Central memory CD8-positive, alpha-beta T cell (primary cell): ENCODE measurements around the gene FITM1.

ENCODE experiments used
- ATAC-seq: fragments of 150-1000 bp; cut with Tn5 transposase; replicated peaks from 2 replicates; pipeline ENCODE4 v1.10.0; 2022; ENCODE audit warnings: mild to moderate bottlenecking, moderate FRiP score, moderate number of reproducible peaks; ENCODE audit not compliant: poor library complexity, severe bottlenecking; ENCODE audit errors: extremely low read depth
- DNase-seq, 2 donors: peaks; one replicate each; pipeline ENCODE4 v3.0.0; 2021; ENCODE audit warnings: low spot score in 2 of 2
- H3K27ac Mint-ChIP-seq: one replicate; pipeline ENCODE4 v1.8.0; 2022; ENCODE audit warnings: low read depth, mild to moderate bottlenecking, moderate library complexity, mixed read lengths
- H3K27me3 Mint-ChIP-seq: one replicate; pipeline ENCODE4 v1.8.0; 2022; ENCODE audit warnings: mixed read lengths
- H3K36me3 Mint-ChIP-seq: one replicate; pipeline ENCODE4 v1.8.0; 2022; ENCODE audit warnings: mild to moderate bottlenecking, moderate library complexity, mixed read lengths; ENCODE audit not compliant: insufficient read depth
- H3K4me1 Mint-ChIP-seq: one replicate; pipeline ENCODE4 v1.8.0; 2022; ENCODE audit warnings: mixed read lengths
- H3K4me3 Mint-ChIP-seq: one replicate; pipeline ENCODE4 v1.8.0; 2022; ENCODE audit warnings: mild to moderate bottlenecking, moderate library complexity, mixed read lengths
- H3K9me3 Mint-ChIP-seq: one replicate; pipeline ENCODE4 v1.8.0; 2022; ENCODE audit warnings: mixed read lengths

The FITM1 gene

DNA sequence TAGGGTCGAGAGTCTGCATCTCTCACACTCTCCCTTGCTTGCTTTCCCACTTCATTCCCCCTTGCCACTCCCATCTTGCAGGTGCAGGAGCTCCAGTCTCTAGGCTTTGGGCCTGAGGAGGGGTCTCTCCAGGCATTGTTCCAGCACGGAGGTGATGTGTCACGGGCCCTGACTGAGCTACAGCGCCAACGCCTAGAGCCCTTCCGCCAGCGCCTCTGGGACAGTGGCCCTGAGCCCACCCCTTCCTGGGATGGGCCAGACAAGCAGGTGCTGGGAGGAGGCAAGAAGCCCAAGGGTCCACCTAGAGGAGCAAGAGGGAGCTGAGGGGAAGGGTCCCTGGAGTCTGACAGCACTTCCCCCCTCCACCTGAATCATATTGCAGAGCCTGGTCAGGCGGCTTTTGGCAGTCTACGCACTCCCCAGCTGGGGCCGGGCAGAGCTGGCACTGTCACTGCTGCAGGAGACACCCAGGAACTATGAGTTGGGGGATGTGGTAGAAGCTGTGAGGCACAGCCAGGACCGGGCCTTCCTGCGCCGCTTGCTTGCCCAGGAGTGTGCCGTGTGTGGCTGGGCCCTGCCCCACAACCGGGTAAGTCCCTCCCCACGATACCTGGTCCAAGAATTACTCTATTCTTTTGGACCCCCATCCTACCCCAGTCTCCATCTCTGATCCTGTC, 21.1 kb downstream of the FITM1 start:
- peaks cover 49% of the 10 kb centered on the region for H3K36me3 Mint-ChIP-seq
- peaks cover 38% of the 10 kb centered on the region for H3K4me1 Mint-ChIP-seq
- H3K27me3 Mint-ChIP-seq: no peaks in the 10 kb centered on the region
- no peaks in the 10 kb centered on the region for H3K9me3 Mint-ChIP-seq
- no peak overlapping the region for H3K27ac Mint-ChIP-seq
- ATAC-seq: no peak
- H3K4me3 Mint-ChIP-seq: no peak overlapping the region
- DNase-seq: no peak

DNA sequence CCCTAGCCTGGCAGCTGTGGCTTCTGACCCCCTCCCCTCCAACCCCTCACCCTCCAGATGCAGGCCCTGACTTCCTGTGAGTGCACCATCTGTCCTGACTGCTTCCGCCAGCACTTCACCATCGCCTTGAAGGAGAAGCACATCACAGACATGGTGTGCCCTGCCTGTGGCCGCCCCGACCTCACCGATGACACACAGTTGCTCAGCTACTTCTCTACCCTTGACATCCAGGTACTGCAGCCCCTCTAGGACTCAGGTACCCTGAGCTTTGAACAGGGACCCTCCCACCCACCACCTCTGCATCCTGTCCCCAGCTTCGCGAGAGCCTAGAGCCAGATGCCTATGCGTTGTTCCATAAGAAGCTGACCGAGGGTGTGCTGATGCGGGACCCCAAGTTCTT, 24.6 kb downstream of the FITM1 start:
- H3K27me3 Mint-ChIP-seq: no peaks in the 10 kb centered on the region
- no peaks in the 10 kb centered on the region for H3K9me3 Mint-ChIP-seq
- H3K4me1 Mint-ChIP-seq: peaks cover 15% of the 10 kb centered on the region
- DNase-seq (no peak), ATAC-seq (no peak)
- no peak overlapping the region for H3K4me3 Mint-ChIP-seq
- no peak overlapping the region for H3K27ac Mint-ChIP-seq
- H3K36me3 Mint-ChIP-seq: peaks cover 53% of the 10 kb centered on the region

DNA sequence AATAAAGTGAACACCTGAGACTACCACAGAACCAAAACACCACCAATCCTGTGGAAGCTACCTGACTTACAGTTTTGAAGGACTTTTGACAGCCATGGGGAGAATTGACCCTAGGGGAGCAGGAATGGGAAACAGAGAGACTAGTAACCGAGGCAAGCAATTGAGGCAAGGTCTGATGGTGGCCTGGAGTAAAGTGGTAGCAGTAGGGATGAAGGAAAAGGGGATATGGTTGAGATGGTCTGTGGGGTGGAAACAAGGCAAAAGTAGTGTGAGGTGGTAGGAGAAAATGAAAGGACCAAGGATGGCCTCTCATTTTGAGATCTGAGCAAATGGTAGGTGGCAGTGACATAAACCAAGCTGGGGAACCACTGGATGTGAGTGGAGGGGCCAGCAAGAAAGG, 26.4 kb downstream of the FITM1 start:
- DNase-seq (no peak), ATAC-seq (no peak)
- H3K4me1 Mint-ChIP-seq: peaks cover 20% of the 10 kb centered on the region
- no peak overlapping the region for H3K27ac Mint-ChIP-seq
- no peaks in the 10 kb centered on the region for H3K9me3 Mint-ChIP-seq
- no peak overlapping the region for H3K4me3 Mint-ChIP-seq
- H3K27me3 Mint-ChIP-seq: no peaks in the 10 kb centered on the region
- H3K36me3 Mint-ChIP-seq: peaks cover 62% of the 10 kb centered on the region

DNA sequence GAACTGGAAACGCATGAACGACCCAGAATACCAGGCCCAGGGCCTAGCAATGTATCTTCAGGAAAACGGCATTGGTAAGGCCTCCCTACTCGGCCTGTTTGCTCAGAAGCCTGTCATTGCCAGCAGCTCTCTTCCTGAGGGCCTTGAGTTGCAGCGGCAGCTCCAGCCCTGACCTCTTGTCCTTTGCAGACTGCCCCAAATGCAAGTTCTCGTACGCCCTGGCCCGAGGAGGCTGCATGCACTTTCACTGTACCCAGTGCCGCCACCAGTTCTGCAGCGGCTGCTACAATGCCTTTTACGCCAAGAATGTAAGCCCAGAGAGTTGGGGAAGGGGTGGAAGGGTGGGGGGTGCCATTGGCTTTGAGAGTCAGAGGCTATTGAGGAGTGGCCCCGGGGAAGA, 26.9 kb downstream of the FITM1 start:
- no peak overlapping the region for H3K27ac Mint-ChIP-seq
- peaks cover 63% of the 10 kb centered on the region for H3K36me3 Mint-ChIP-seq
- no peaks in the 10 kb centered on the region for H3K27me3 Mint-ChIP-seq
- ATAC-seq (no peak), DNase-seq (no peak)
- peaks cover 25% of the 10 kb centered on the region for H3K4me1 Mint-ChIP-seq
- no peak overlapping the region for H3K4me3 Mint-ChIP-seq
- H3K9me3 Mint-ChIP-seq: no peaks in the 10 kb centered on the region

DNA sequence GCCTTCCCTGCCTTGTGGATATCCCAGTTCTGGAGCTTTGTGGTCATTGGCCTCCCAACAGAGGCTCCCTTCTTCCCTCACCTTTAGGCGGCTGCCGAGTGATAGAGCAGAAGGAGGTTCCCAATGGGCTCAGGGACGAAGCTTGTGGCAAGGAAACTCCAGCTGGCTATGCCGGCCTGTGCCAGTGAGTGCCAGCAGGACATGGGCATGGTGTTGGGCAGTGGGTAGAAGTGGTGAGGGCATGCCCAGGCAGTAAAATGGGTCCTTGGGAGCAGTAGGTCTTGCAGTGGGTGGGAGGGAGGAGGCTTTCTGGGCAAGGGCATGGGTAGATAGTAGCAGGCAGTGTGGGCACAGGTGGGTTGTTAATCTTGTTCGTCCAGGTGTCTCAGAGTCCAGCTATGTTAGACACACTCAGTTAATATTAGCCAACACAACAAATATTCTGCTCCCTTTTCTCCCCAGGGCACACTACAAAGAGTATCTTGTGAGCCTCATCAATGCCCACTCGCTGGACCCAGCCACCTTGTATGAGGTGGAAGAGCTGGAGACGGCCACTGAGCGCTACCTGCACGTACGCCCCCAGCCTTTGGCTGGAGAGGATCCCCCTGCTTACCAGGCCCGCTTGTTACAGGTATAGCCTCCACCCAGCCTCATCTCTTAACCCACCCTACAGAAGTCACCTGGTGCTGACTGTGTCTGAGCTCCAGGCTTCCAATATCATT, 29.5 kb downstream of the FITM1 start:
- peaks cover 69% of the 10 kb centered on the region for H3K36me3 Mint-ChIP-seq

DNA sequence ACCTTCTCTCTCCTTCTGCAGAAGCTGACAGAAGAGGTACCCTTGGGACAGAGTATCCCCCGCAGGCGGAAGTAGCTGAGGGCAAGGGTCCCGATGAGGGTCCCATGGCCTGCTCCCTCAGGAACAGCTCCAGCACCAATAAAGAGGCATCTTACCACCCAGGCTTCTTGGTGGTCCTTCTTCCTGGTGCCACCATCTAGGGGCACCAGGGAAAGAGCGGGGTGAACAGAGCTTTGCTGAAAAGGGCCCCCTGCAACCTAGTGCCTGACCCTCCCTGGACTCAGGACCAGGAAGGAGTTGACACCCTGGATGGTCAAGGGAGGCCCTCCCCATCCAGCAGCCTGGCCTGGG, 30.0 kb downstream of the FITM1 start:
- Mint-ChIP-seq H3K36me3 (peaks cover 72% of the 10 kb centered on the region), H3K4me1 (peaks cover 41% of the 10 kb centered on the region), H3K9me3 (no peaks in the 10 kb centered on the region), H3K27me3 (no peaks in the 10 kb centered on the region), H3K27ac (peak overlapping the region; percentile 97), H3K4me3 (peak overlapping the region; percentile 96)
- no peak for ATAC-seq
- no peak for DNase-seq

More for the DNA sequence above, 29.5 kb downstream of the FITM1 start:
- Mint-ChIP-seq H3K9me3 (no peaks in the 10 kb centered on the region), H3K27me3 (no peaks in the 10 kb centered on the region), H3K4me1 (peaks cover 42% of the 10 kb centered on the region), H3K4me3 (no peak overlapping the region), H3K27ac (peak overlapping the region; percentile 97)
- DNase-seq (no peak), ATAC-seq (no peak)

DNA sequence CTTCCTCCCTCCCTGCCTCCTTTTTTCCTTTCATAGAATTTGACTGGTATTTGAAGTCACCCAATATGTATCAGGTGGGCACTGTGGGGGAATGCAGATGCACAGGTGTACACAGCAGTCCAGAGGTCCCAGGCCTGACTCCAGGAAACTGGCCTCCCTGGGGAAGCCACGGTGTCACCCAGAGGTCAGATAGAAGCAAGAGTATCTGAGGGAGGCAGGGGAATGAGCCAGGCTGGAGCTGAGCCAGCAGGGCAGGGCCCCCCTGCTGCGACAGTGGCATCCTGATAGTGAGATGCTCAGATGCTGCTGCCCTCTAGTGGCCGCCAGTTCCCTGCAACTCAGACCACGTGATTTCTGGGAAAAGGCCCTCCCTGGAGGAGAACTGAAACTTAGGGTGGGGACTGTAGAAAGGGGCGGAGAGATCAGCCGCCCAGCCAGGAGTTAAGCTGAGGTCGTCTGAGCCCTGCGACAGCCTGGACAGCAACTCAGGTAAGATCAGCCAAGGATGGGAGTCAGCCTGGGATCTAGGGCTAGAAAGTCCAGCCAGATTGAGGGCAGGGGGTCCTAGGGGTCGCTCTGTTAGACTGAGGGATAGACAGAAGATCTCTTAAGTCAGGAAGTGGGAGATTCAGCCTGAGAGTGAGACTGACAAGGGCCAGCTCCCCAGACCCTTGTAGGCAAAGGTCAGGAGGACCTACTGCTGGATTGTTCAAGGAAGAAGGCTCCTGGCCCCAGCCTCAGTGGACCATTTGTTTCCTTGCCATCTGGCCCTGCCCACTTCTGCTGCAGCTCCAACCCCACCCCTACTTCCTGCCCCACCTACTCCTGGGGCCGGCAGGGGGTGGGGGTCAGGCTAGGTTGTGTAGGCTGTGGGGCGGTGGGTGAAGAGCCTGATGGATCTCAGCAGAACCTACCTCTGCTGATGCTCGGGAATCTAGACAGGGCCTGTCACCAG, 30.7 kb downstream of the FITM1 start, which contains the start of gene IRF9:
TSS of gene IRF9 (plus strand) at position 416 of the 955 bp plus-strand sequence. CDS start 880 bp downstream, outside the sequence.
- Mint-ChIP-seq H3K9me3 (no peaks in the 10 kb centered on the region), H3K27me3 (no peaks in the 10 kb centered on the region), H3K4me1 (peaks cover 36% of the 10 kb centered on the region), H3K36me3 (peaks cover 72% of the 10 kb centered on the region), H3K27ac (peak within 1 kb of the TSS; percentile 97), H3K4me3 (peak within 1 kb of the TSS; percentile 96)
- ATAC-seq (peak; percentile 92), DNase-seq (peak; percentile 96 to 99)

DNA sequence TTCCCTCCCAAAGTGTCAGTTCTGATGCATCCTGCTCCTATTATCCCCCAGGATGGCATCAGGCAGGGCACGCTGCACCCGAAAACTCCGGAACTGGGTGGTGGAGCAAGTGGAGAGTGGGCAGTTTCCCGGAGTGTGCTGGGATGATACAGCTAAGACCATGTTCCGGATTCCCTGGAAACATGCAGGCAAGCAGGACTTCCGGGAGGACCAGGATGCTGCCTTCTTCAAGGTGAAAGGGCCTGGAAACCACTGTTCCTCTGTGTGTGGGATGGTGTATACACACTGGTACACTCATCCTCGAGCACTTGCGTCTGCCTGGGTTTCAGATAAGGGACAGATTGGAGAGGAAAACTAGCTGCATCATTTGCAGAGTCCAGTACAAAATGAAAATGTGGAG, 31.6 kb downstream of the FITM1 start:
- no peaks in the 10 kb centered on the region for H3K27me3 Mint-ChIP-seq
- peaks cover 71% of the 10 kb centered on the region for H3K36me3 Mint-ChIP-seq
- ATAC-seq (no peak), DNase-seq (no peak)
- peak overlapping the region; percentile 96 for H3K4me3 Mint-ChIP-seq
- peak overlapping the region; percentile 97 for H3K27ac Mint-ChIP-seq
- H3K4me1 Mint-ChIP-seq: peaks cover 39% of the 10 kb centered on the region
- no peaks in the 10 kb centered on the region for H3K9me3 Mint-ChIP-seq

DNA sequence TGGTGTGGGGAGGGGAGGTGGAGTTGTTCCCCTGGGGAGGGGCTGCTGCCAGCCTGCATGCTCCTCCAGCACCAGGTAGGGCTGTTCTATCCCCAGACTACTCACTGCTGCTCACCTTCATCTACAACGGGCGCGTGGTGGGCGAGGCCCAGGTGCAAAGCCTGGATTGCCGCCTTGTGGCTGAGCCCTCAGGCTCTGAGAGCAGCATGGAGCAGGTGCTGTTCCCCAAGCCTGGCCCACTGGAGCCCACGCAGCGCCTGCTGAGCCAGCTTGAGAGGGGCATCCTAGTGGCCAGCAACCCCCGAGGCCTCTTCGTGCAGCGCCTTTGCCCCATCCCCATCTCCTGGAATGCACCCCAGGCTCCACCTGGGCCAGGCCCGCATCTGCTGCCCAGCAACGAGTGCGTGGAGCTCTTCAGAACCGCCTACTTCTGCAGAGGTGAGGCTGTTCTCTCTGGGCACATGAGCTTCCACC, 34.1 kb downstream of the FITM1 start:
- Mint-ChIP-seq H3K27me3 (no peaks in the 10 kb centered on the region), H3K4me3 (peak overlapping the region; percentile 53), H3K4me1 (peaks cover 39% of the 10 kb centered on the region)

DNA sequence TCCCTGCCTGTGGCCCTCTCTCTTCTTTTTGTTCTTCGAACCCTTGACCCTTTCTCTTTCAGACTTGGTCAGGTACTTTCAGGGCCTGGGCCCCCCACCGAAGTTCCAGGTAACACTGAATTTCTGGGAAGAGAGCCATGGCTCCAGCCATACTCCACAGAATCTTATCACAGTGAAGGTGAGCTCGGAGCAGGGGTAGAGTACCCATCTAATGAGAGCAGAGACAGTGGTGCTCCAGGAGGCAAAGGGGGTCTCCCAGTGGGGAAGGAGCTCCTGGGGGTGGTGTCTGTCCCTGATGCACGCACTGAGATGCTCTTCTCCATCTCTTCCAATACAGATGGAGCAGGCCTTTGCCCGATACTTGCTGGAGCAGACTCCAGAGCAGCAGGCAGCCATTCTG, 35.3 kb downstream of the FITM1 start:
- peaks cover 62% of the 10 kb centered on the region for H3K36me3 Mint-ChIP-seq
- H3K27me3 Mint-ChIP-seq: no peaks in the 10 kb centered on the region
- no peaks in the 10 kb centered on the region for H3K9me3 Mint-ChIP-seq
- no peak for DNase-seq
- H3K4me3 Mint-ChIP-seq: no peak overlapping the region
- ATAC-seq: no peak
- H3K27ac Mint-ChIP-seq: peak overlapping the region; percentile 75
- H3K4me1 Mint-ChIP-seq: peaks cover 33% of the 10 kb centered on the region

More for the DNA sequence above, 34.1 kb downstream of the FITM1 start:
- ATAC-seq (no peak), DNase-seq (no peak)
- Mint-ChIP-seq H3K36me3 (peaks cover 65% of the 10 kb centered on the region), H3K27ac (no peak overlapping the region), H3K9me3 (no peaks in the 10 kb centered on the region)

DNA sequence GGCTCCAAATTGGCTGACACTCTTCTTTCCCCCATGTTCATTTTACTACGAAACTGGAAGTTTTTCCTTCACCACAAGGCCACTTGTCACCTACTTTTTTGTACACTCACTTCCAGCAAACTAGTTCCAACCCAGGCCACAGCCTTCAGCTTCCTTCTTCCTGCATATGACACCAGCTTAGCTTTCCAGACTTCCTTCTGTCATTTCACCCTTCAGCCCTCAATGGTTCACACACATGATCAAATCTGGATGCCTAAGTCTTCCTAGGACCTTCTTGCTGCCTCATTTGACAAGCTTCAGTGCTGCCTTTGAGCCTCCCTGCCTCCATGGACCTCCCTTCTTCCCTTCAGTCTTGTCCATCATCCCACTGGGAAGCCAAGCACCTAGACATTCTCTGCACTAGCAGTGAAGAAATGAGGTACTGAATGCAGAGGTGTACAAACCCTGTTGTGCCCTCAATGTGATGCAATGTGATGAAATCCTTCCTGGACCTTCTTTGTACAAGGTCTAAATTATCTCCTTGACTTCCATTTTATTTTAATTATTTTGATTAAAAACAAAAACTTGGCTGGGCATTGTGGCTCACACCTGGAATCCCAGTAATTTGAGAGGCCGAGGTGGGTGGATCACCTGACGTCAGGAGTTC, 37.1 kb downstream of the FITM1 start:
- Mint-ChIP-seq H3K27ac (no peak overlapping the region), H3K4me1 (peaks cover 25% of the 10 kb centered on the region), H3K9me3 (no peaks in the 10 kb centered on the region), H3K36me3 (peaks cover 55% of the 10 kb centered on the region), H3K27me3 (no peaks in the 10 kb centered on the region), H3K4me3 (no peak overlapping the region)
- DNase-seq: no peak
- ATAC-seq: no peak
